Right lobe of liver (tissue), 4 donors: ENCODE data around the gene FLAD1.

Experiments
- POLR2A ChIP-seq: fragments of 450-650 bp; IDR thresholded peaks from one replicate; pipeline ENCODE4 v1.6.1; 2017; ENCODE audit warnings: antibody characterized with exemption, mild to moderate bottlenecking
- TF ChIP-seq, protein P1 (sequence below), 4 donors: fragments of 200-600 bp in 3 of 4; fragments of 450-650 bp in 1 of 4; IDR thresholded peaks; one replicate each; pipeline versions ENCODE4 v1.5.1 to v1.8.0; 2016 to 2022; ENCODE audit warnings: antibody characterized with exemption in 4 of 4, mild to moderate bottlenecking in 2 of 4
- donor health status: DM: no; HTN: no; CAD: no.
- donor health status: DM: no; HTN: no; CAD: no.
- donor health status: DM: no; HTN: yes; CAD: no.

DNA sequence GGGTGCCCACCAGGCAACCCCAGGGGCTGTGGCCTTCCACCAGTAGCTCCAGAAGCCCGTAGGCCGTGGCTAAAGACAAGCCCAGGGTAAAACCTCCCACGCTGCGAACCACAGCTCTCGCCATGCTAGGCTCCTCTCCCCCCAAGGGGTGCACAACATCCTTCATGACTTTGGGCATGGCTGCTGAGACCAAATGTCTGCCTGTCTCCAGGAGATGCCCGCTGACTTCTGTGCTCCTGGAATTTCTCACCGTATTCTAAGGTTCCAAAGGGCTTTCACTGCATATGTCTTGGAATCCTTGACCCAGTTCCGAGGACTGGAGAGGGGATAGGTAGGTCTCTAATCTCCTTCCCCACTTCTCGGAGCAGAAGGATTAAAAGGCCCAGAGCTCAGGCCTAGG lies 50.4 kb downstream of the FLAD1 start, which contains the start of the genes DCST1 and DCST2:
- TF ChIP-seq, protein P1, sequence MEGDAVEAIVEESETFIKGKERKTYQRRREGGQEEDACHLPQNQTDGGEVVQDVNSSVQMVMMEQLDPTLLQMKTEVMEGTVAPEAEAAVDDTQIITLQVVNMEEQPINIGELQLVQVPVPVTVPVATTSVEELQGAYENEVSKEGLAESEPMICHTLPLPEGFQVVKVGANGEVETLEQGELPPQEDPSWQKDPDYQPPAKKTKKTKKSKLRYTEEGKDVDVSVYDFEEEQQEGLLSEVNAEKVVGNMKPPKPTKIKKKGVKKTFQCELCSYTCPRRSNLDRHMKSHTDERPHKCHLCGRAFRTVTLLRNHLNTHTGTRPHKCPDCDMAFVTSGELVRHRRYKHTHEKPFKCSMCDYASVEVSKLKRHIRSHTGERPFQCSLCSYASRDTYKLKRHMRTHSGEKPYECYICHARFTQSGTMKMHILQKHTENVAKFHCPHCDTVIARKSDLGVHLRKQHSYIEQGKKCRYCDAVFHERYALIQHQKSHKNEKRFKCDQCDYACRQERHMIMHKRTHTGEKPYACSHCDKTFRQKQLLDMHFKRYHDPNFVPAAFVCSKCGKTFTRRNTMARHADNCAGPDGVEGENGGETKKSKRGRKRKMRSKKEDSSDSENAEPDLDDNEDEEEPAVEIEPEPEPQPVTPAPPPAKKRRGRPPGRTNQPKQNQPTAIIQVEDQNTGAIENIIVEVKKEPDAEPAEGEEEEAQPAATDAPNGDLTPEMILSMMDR (IDR thresholded peaks at IDR 0.05), result no peak
- TF ChIP-seq POLR2A, result no peak
